Measurements from ENCODE around the gene THSD4. TPM values are rescaled to one million over a fixed set of nuclear protein-coding genes. Genes with fewer than 3 reads are reported as not detected.
"Not testable (repeated sequence)": the region's sequence is repeated elsewhere in the genome, so short reads cannot be mapped to it uniquely, and the experiment has no call there.

Gene THSD4
- total RNA-seq, 1 donor from 2014 or later, result 73.5 TPM

DNA sequence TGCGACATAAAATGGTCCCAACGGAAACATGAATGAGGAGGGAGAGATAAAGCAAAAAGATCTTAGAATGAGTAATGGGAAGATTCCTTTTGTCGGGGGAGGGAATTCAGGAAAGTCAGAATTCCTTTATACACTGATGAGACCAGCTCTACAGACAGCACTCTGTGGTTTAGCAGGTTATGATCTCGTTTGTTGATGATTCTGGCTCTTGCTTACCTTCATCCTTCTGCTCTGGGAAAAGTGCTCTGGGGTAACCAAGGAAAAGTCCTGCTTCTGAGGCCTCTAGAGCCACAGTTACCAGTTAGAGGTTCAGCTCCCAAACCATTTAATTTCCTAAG is 544.4 kb downstream of the THSD4 start:
- DNase-seq (ENCODE audit: low read depth), result no peak
- no peak overlapping the region for H3K4me3 ChIP-seq (ENCODE audit: low read depth, low read length)
- TF ChIP-seq, protein P1, sequence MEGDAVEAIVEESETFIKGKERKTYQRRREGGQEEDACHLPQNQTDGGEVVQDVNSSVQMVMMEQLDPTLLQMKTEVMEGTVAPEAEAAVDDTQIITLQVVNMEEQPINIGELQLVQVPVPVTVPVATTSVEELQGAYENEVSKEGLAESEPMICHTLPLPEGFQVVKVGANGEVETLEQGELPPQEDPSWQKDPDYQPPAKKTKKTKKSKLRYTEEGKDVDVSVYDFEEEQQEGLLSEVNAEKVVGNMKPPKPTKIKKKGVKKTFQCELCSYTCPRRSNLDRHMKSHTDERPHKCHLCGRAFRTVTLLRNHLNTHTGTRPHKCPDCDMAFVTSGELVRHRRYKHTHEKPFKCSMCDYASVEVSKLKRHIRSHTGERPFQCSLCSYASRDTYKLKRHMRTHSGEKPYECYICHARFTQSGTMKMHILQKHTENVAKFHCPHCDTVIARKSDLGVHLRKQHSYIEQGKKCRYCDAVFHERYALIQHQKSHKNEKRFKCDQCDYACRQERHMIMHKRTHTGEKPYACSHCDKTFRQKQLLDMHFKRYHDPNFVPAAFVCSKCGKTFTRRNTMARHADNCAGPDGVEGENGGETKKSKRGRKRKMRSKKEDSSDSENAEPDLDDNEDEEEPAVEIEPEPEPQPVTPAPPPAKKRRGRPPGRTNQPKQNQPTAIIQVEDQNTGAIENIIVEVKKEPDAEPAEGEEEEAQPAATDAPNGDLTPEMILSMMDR (conservative IDR thresholded peaks at IDR 0.05; ENCODE audit: low read depth, low read length), result no peak

DNA sequence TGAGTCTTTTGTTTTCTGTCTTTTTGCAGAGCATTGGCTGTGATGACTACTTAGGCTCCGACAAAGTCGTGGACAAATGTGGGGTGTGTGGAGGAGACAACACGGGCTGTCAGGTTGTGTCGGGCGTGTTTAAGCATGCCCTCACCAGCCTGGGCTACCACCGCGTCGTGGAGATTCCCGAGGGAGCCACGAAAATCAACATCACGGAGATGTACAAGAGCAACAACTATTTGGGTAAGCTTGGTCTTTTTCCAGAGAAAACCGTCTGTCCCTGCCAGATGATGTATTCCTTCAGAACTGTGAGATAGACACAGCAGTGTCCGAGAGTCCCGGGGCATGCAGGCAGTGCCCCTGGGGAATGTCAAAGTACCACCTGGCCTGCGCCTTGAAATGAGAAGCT is 545.2 kb downstream of the THSD4 start:
- DNase-seq (ENCODE audit: low read depth), result no peak
- TF ChIP-seq, protein P1 (conservative IDR thresholded peaks at IDR 0.05; ENCODE audit: low read depth, low read length), result no peak
- H3K4me3 ChIP-seq (ENCODE audit: low read depth, low read length), result no peak overlapping the region

DNA sequence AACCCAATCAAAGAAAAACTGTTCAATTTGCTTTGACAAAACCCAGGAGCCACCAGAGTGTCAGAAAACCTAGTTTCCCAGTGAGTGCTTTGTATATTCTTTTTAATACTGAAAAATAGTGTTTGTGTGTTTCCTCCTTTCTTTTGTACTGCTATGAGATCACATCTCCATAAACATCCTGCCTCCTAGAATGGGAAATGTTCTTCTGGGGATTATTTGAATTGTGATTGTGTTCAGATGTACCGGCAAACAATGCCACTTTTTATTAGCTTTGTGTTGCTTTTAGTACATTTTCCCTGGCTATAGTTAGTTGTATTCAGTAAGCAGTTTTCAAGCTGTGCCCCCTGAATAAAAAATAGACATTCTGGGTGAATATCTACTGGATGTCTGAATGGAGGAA is 547.0 kb downstream of the THSD4 start:
- TF ChIP-seq, protein P1 (conservative IDR thresholded peaks at IDR 0.05; ENCODE audit: low read depth, low read length), result no peak
- DNase-seq (ENCODE audit: low read depth), result no peak
- H3K4me3 ChIP-seq (ENCODE audit: low read depth, low read length), result no peak overlapping the region

DNA sequence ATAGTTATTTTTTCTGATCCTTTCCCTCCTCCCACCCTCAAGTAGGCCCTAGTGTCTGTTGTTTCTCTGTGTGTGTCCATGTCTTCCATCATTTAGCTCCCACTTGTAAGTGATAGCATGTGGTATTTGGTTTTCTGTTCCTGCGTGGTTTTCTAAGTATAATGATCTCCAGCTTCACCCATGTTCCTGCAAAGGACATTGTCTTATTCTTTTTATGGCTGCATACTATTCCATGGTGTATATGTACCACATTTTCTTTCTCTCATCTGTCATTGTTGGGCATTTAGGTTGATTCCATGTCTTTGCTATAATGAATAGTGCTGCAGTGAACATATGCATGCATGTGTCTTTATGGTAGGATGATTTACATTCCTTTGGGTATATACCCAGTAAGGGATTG is 549.4 kb downstream of the THSD4 start:
- DNase-seq (ENCODE audit: low read depth), result no peak
- TF ChIP-seq, protein P1 (conservative IDR thresholded peaks at IDR 0.05; ENCODE audit: low read depth, low read length), result no peak
- H3K4me3 ChIP-seq (ENCODE audit: low read depth, low read length), result no peak overlapping the region

DNA sequence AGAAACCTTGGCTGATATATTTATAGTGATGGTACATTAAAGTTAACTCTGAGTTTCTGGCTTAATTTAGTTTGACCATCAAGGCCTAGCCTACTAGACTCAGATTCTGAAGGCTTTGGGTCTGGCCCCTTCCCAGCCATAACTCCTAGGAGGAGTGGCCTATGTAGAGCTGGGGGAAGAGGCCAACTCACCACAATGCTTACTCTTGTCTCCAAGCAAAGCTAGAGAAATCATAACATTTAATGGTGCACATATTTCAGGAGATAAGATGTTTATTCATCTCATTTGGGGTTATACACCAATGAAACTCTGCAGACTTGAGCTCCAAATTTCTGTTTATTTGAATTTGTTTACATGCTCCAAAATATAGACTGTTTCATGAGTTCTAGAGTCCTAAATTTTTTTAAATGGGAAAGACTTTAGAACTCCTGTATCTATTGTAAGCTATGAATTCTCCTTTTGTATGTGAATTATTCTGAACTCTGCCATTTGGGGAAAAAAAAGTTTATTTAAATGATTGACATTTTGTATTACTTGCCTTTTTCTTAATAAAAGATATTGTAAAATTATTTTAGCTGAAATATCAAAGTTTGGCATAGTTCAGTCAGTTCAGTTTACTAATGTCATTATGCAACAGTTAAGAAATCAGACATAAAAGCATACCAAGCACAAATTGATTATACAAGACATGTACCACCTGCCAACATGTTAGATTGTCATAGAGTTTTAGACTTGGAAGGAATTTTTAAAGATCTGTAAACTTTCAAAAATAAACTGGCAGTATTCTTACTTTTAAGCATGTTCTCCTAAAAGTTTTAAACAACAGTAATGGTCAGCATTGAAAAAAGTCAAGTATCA is 551.7 kb downstream of the THSD4 start:
- TF ChIP-seq, protein P1 (conservative IDR thresholded peaks at IDR 0.05; ENCODE audit: low read depth, low read length), result no peak
- H3K4me3 ChIP-seq (ENCODE audit: low read depth, low read length), result no peak overlapping the region
- no peak for DNase-seq (ENCODE audit: low read depth)

DNA sequence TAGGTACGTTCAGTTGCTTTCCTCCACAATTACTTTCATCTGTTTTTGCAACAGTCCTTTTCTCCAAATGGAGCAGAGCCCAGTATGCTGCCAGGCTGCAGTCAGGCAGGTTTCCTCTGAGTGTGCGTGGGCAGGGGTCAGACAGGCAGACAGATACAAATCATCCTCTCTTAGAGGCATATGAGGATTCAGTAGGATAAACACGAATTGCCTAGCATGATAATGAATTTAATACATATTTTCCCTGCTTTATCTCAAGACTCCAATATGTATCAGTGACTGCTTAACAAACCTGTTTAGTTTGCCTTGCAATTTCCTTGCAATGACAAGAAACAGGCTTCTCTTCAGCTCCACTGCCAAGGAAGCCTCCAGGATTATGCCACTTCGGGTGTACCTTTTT is 554.4 kb downstream of the THSD4 start:
- TF ChIP-seq, protein P1 (conservative IDR thresholded peaks at IDR 0.05; ENCODE audit: low read depth, low read length), result no peak
- no peak for DNase-seq (ENCODE audit: low read depth)

DNA sequence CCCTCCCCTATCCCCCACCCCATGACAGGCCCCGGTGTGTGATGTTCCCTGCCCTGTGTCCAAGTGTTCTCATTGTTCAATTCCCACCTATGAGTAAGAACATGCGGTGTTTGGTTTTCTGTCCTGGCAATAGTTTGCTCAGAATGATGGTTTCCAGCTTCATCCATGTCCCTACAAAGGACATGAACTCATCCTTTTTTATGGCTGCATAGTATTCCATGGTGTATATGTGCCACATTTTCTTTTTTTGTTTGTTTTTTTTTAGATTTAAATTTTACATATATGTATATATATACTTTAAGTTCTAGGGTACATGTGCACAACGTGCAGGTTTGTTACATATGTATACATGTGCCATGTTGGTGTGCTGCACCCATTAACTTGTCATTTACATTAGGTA is 555.0 kb downstream of the THSD4 start:
- not testable (repeated sequence) for DNase-seq (ENCODE audit: low read depth); H3K4me3 ChIP-seq (ENCODE audit: low read depth, low read length)

More for the DNA sequence above, 554.4 kb downstream of the THSD4 start:
- H3K4me3 ChIP-seq (ENCODE audit: low read depth, low read length), result no peak overlapping the region

Data from epithelial cell of proximal tubule (primary cell).